Hepatocyte (in vitro differentiated cells): ENCODE data around the gene CEP192. TPM values are rescaled to one million over a fixed set of nuclear protein-coding genes. Genes with fewer than 3 reads are reported as not detected.
"Not testable (repeated sequence)": the region's sequence is repeated elsewhere in the genome, so short reads cannot be mapped to it uniquely, and the experiment has no call there.

Experiments
- DNase-seq: peaks from one replicate; pipeline ENCODE4 v3.0.0-alpha.2; 2016; ENCODE audit warnings: low spot score
- H2AFZ ChIP-seq: fragments of 200-600 bp; sonication (generic); 2 replicates; pipeline ENCODE4 v1.6.0; 2016; ENCODE audit warnings: antibody characterized with exemption, mild to moderate bottlenecking
- H3K27ac ChIP-seq: fragments of 200-600 bp; sonication (generic); 2 replicates; pipeline ENCODE4 v1.5.1; 2016; ENCODE audit warnings: mild to moderate bottlenecking
- H3K27me3 ChIP-seq: fragments of 200-600 bp; sonication (generic); 2 replicates; pipeline ENCODE4 v1.6.1; 2016
- H3K36me3 ChIP-seq: fragments of 200-600 bp; sonication (generic); replicated peaks from 2 replicates; pipeline ENCODE4 v1.5.1; 2016; ENCODE audit warnings: low read depth; ENCODE audit not compliant: insufficient read depth
- H3K4me1 ChIP-seq: fragments of 200-600 bp; sonication (generic); 2 replicates; pipeline ENCODE4 v1.5.1; 2016; ENCODE audit warnings: mild to moderate bottlenecking, moderate library complexity; ENCODE audit not compliant: insufficient read depth
- H3K4me2 ChIP-seq: fragments of 200-600 bp; sonication (generic); 2 replicates; pipeline ENCODE4 v1.6.0; 2016
- H3K4me3 ChIP-seq: fragments of 200-600 bp; sonication (generic); 2 replicates; pipeline ENCODE4 v1.5.1; 2016; ENCODE audit warnings: mild to moderate bottlenecking
- H3K79me2 ChIP-seq: fragments of 200-600 bp; sonication (generic); 2 replicates; pipeline ENCODE4 v1.6.0; 2017; ENCODE audit warnings: mild to moderate bottlenecking
- H3K9me2 ChIP-seq: fragments of 200-600 bp; sonication (generic); replicated peaks from 2 replicates; pipeline ENCODE4 v1.6.0; 2017; ENCODE audit warnings: mild to moderate bottlenecking; ENCODE audit not compliant: insufficient read depth
- H3K9me3 ChIP-seq: fragments of 200-600 bp; sonication (generic); 2 replicates; pipeline ENCODE4 v1.5.1; 2016; ENCODE audit warnings: low read depth, mild to moderate bottlenecking
- H4K20me1 ChIP-seq: fragments of 200-600 bp; sonication (generic); 2 replicates; pipeline ENCODE4 v1.6.0; 2016; ENCODE audit warnings: mild to moderate bottlenecking; ENCODE audit not compliant: insufficient read depth, poor library complexity, severe bottlenecking
- CTCF ChIP-seq: fragments of 200-600 bp; sonication (generic); IDR thresholded peaks from 2 replicates; pipeline ENCODE4 v1.5.1; 2016; ENCODE audit warnings: antibody characterized with exemption, mild to moderate bottlenecking; ENCODE audit not compliant: poor library complexity
- EZH2 ChIP-seq: fragments of 200-600 bp; sonication (generic); IDR thresholded peaks from 2 replicates; pipeline ENCODE4 v1.6.1; 2016; ENCODE audit warnings: antibody characterized with exemption, mild to moderate bottlenecking, borderline replicate concordance
- EZH2phosphoT487 ChIP-seq: fragments of 200-600 bp; sonication (generic); IDR thresholded peaks from one replicate; pipeline ENCODE4 v1.6.1; 2018; ENCODE audit warnings: antibody characterized with exemption, mild to moderate bottlenecking, low read depth, moderate library complexity; ENCODE audit not compliant: unreplicated experiment, severe bottlenecking
- WGBS: methylation state at CpG from one replicate; pipeline ENCODE4 v1.1.6; 2016; ENCODE audit warnings: low lambda C conversion rate; ENCODE audit errors: missing lambda C conversion rate; 5-methylcytosine and 5-hydroxymethylcytosine counted together
- polyA plus RNA-seq: library from polyadenylated mRNA; unstranded; fragments of >200 nt; fragmentation: Nextera tagmentation; extraction: Ambion mirVana; gene quantifications from 2 replicates; pipeline ENCODE4 v1.2.1, GENCODE V29; 2016
- total RNA-seq: library from RNA; depleted of rRNA; stranded (reverse); fragments of >200 nt; gene quantifications from 2 replicates; pipeline ENCODE4 v1.2.3, GENCODE V29; 2014

The CEP192 gene
- total and polyA plus RNA-seq, 2 experiments from 2014 or later: 7.9 to 17.4 TPM

GRCh38 chr18:13070460-13070859 lies 79.3 kb downstream of the CEP192 start:
- Histone ChIP-seq H3K79me2 (no peaks in the 10 kb centered on the region), H3K4me1 (no peaks in the 10 kb centered on the region), H3K9me2 (no peaks in the 10 kb centered on the region), H3K36me3 (no peaks in the 10 kb centered on the region), H3K9me3 (no peaks in the 10 kb centered on the region), H3K4me2 (no peak overlapping the region), H3K27ac (peak overlapping the region; percentile 17), H2AFZ (no peak overlapping the region), H3K4me3 (no peak overlapping the region), H4K20me1 (no peaks in the 10 kb centered on the region), H3K27me3 (no peaks in the 10 kb centered on the region)
- DNase-seq: peak; percentile 29
- TF ChIP-seq EZH2: no peak
- TF ChIP-seq CTCF: no peak
- no peak for TF ChIP-seq EZH2phosphoT487
- WGBS: 68% methylated on average over 5 of the region's 5 CpGs

- no peaks in the 10 kb centered on the region for H3K27me3 ChIP-seq
- no peaks in the 10 kb centered on the region for H3K9me2 ChIP-seq
- no peak overlapping the region for H3K4me3 ChIP-seq
- no peaks in the 10 kb centered on the region for H4K20me1 ChIP-seq
- H2AFZ ChIP-seq: no peak overlapping the region
- no peaks in the 10 kb centered on the region for H3K9me3 ChIP-seq
- H3K79me2 ChIP-seq: no peaks in the 10 kb centered on the region
- DNase-seq: no peak
- no peak overlapping the region for H3K27ac ChIP-seq
- TF ChIP-seq CTCF (no peak), EZH2 (no peak), EZH2phosphoT487 (no peak)
- H3K4me2 ChIP-seq: no peak overlapping the region
- no peaks in the 10 kb centered on the region for H3K4me1 ChIP-seq
- WGBS: 93% methylated on average over 9 of the region's 9 CpGs
- no peaks in the 10 kb centered on the region for H3K36me3 ChIP-seq
Measured at GRCh38 chr18:13076886-13077285, 85.7 kb downstream of the CEP192 start.

DNA sequence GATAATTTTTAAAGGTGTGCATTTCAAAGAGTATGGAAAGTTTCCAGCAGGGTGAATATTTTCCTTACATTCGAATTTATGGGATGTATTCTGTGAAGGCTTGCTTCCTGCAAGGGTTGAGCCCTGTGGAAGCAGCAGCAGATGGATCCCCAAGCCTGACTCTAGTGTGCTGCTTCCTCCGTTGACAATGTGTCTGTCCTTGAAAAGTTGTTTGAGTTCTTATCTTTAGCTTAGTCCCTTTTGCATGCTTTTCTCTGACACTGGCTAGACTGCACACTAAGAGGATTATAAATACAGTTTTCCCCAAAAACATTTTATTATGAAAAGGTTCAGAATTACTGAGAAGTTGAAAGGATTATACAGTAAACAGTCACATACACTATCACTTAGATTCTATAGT lies 86.3 kb downstream of the CEP192 start:
- WGBS: 71% methylated on average over 2 of the region's 2 CpGs
- TF ChIP-seq EZH2 (no peak), CTCF (no peak), EZH2phosphoT487 (no peak)
- no peaks in the 10 kb centered on the region for H4K20me1 ChIP-seq
- H3K79me2 ChIP-seq: no peaks in the 10 kb centered on the region
- no peaks in the 10 kb centered on the region for H3K27me3 ChIP-seq
- H3K4me2 ChIP-seq: no peak overlapping the region
- no peak for DNase-seq
- no peaks in the 10 kb centered on the region for H3K9me3 ChIP-seq
- H3K27ac ChIP-seq: no peak overlapping the region
- H3K4me1 ChIP-seq: no peaks in the 10 kb centered on the region
- H3K36me3 ChIP-seq: no peaks in the 10 kb centered on the region
- no peak overlapping the region for H3K4me3 ChIP-seq
- H2AFZ ChIP-seq: no peak overlapping the region
- H3K9me2 ChIP-seq: no peaks in the 10 kb centered on the region

- H3K79me2 ChIP-seq, H4K20me1 ChIP-seq, H3K36me3 ChIP-seq, H3K4me2 ChIP-seq, H3K27me3 ChIP-seq, DNase-seq, H3K4me1 ChIP-seq, H2AFZ ChIP-seq, H3K27ac ChIP-seq, H3K9me3 ChIP-seq, H3K9me2 ChIP-seq, H3K4me3 ChIP-seq: not testable (repeated sequence)
Measured at GRCh38 chr18:13078065-13078464, 86.9 kb downstream of the CEP192 start.
